PC-3 (cell line): Measurements from ENCODE around the gene ARAP3. TPM values are rescaled to one million over a fixed set of nuclear protein-coding genes. Genes with fewer than 3 reads are reported as not detected.

Experiments
- ATAC-seq: fragments of 200-7000 bp; cut with Tn5 transposase; 2 replicates; pipeline ENCODE4 v1.9.1; 2020; ENCODE audit warnings: mild to moderate bottlenecking, moderate library complexity
- BruUV-seq: library from RNA; stranded (reverse); fragments of 400-500 nt; replicated peaks from 2 replicates; lab custom pipeline; 2021; lab: Mats Ljungman, UMichigan
- CTCF ChIA-PET: fragments of 300-600 bp; sonication (Branson Sonifier 250); formaldehyde crosslinking; loops from one replicate; lab custom pipeline; 2022; ENCODE audit warnings: antibody characterized with exemption; lab: Charles Lee
- POLR2A ChIA-PET: fragments of 300-600 bp; sonication (Branson Sonifier 250); formaldehyde crosslinking; loops from one replicate; lab custom pipeline; 2022; ENCODE audit warnings: antibody characterized with exemption; ENCODE audit not compliant: unreplicated experiment; lab: Charles Lee
- DNase-seq: peaks from one replicate; pipeline ENCODE4 v3.0.0-alpha.2; 2015
- H2AFZ ChIP-seq: fragments of 300-600 bp; sonication (generic); 2 replicates; pipeline ENCODE4 v1.6.0; 2016; ENCODE audit warnings: antibody characterized with exemption, low read length
- H3F3A ChIP-seq: fragments of 300-600 bp; sonication (generic); one replicate; pipeline ENCODE4 v1.6.0; 2017; ENCODE audit warnings: antibody characterized with exemption, low read length, control low read depth, mild to moderate bottlenecking; ENCODE audit not compliant: unreplicated experiment
- H3K27ac ChIP-seq: fragments of 300-600 bp; sonication (generic); 2 replicates; pipeline ENCODE4 v1.5.1; 2016; ENCODE audit warnings: mild to moderate bottlenecking, low read length
- H3K27me3 ChIP-seq: fragments of 300-600 bp; sonication (generic); 2 replicates; pipeline ENCODE4 v1.6.1; 2016; ENCODE audit warnings: low read length, mixed read lengths
- H3K36me3 ChIP-seq: fragments of 300-600 bp; sonication (generic); 2 replicates; pipeline ENCODE4 v1.6.1; 2016; ENCODE audit warnings: low read depth, mixed run types, low read length, mixed read lengths
- H3K4me1 ChIP-seq: fragments of 300-600 bp; sonication (generic); 2 replicates; pipeline ENCODE4 v1.5.1; 2016; ENCODE audit warnings: low read length; ENCODE audit not compliant: insufficient read depth
- H3K4me2 ChIP-seq: fragments of 300-600 bp; sonication (generic); 2 replicates; pipeline ENCODE4 v1.6.0; 2016; ENCODE audit warnings: low read length
- H3K4me3 ChIP-seq: fragments of 300-600 bp; sonication (generic); 2 replicates; pipeline ENCODE4 v1.5.1; 2016; ENCODE audit warnings: mild to moderate bottlenecking, low read length, mixed read lengths
- H3K79me2 ChIP-seq: fragments of 300-600 bp; sonication (generic); 2 replicates; pipeline ENCODE4 v1.6.1; 2017; ENCODE audit warnings: low read length, mixed read lengths
- H3K9ac ChIP-seq: fragments of 300-600 bp; sonication (generic); 2 replicates; pipeline ENCODE4 v1.6.0; 2016; ENCODE audit warnings: mild to moderate bottlenecking, low read length
- H3K9me2 ChIP-seq: fragments of 300-600 bp; sonication (generic); replicated peaks from 2 replicates; pipeline ENCODE4 v1.6.1; 2016; ENCODE audit warnings: mixed run types, low read length, mixed read lengths
- H3K9me3 ChIP-seq: fragments of 300-600 bp; sonication (generic); 2 replicates; pipeline ENCODE4 v1.6.1; 2016; ENCODE audit warnings: low read length, mixed read lengths
- H4K20me1 ChIP-seq: fragments of 300-600 bp; sonication (generic); 2 replicates; pipeline ENCODE4 v1.6.1; 2016; ENCODE audit warnings: low read length, mixed read lengths
- EZH2 ChIP-seq: fragments of 300-600 bp; sonication (generic); IDR thresholded peaks from one replicate; pipeline ENCODE4 v1.6.1; 2017; ENCODE audit warnings: antibody characterized with exemption, mild to moderate bottlenecking, low read length; ENCODE audit not compliant: unreplicated experiment
- EZH2phosphoT487 ChIP-seq: fragments of 300-600 bp; sonication (generic); IDR thresholded peaks from 2 replicates; pipeline ENCODE4 v1.6.1; 2018; ENCODE audit warnings: mild to moderate bottlenecking, antibody characterized with exemption, low read length, borderline replicate concordance
- intact Hi-C: fragments of 100-400 bp; cut with micrococcal nuclease; formaldehyde crosslinking; loops from 2 replicates; pipeline ENCODE4 v1.9.0; 2023
- total RNA-seq: library from RNA; depleted of rRNA; stranded (reverse); fragments of >200 nt; gene quantifications from 2 replicates; pipeline ENCODE4 v1.2.3, GENCODE V29; 2014
- TF ChIP-seq, protein P1 (sequence below): fragments of 300-600 bp; sonication (generic); conservative IDR thresholded peaks from 2 replicates; pipeline ENCODE4 v1.5.1; 2017; ENCODE audit warnings: antibody characterized with exemption, low read depth, mild to moderate bottlenecking, low read length

Gene ARAP3
- total RNA-seq, 1 experiment from 2014 or later = 7.1 TPM

DNA sequence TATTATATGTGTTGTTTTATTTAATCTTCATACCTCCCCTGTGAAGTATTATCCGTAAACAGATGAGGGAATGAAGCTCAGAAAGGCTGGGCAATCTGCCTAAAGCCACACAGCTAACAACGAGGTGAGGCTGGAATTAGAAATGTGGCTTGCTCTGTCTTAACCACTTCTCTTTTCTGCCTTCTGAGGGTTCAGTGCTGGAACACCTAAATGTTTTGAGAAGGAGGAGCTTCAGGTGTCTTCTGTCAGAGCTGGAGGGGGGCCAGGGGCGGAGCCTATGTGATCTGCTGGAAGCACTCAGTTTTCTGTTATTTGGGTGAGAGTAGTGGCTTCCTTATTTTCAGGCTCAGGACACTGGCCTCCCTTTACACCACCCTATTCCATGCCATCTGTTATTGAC, 35.0 kb upstream of the ARAP3 start:
- Histone ChIP-seq H3K79me2 (no peaks in the 10 kb centered on the region), H3K4me1 (peaks cover 45% of the 10 kb centered on the region), H2AFZ (no peak overlapping the region), H4K20me1 (no peaks in the 10 kb centered on the region), H3K27ac (no peak overlapping the region), H3K4me2 (no peak overlapping the region), H3F3A (no peaks in the 10 kb centered on the region), H3K9ac (no peak overlapping the region), H3K27me3 (no peaks in the 10 kb centered on the region), H3K9me2 (no peaks in the 10 kb centered on the region), H3K4me3 (no peak overlapping the region), H3K36me3 (no peaks in the 10 kb centered on the region), H3K9me3 (no peaks in the 10 kb centered on the region)
- intact Hi-C loops = no loop called here
- ATAC-seq = no peak
- ChIA-PET CTCF (no interaction called here), POLR2A (no interaction called here)
- DNase-seq = no peak
- no TSS peak for BruUV-seq
- TF ChIP-seq EZH2 = no peak
- no peak for TF ChIP-seq EZH2phosphoT487
- TF ChIP-seq, protein P1, sequence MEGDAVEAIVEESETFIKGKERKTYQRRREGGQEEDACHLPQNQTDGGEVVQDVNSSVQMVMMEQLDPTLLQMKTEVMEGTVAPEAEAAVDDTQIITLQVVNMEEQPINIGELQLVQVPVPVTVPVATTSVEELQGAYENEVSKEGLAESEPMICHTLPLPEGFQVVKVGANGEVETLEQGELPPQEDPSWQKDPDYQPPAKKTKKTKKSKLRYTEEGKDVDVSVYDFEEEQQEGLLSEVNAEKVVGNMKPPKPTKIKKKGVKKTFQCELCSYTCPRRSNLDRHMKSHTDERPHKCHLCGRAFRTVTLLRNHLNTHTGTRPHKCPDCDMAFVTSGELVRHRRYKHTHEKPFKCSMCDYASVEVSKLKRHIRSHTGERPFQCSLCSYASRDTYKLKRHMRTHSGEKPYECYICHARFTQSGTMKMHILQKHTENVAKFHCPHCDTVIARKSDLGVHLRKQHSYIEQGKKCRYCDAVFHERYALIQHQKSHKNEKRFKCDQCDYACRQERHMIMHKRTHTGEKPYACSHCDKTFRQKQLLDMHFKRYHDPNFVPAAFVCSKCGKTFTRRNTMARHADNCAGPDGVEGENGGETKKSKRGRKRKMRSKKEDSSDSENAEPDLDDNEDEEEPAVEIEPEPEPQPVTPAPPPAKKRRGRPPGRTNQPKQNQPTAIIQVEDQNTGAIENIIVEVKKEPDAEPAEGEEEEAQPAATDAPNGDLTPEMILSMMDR = no peak

DNA sequence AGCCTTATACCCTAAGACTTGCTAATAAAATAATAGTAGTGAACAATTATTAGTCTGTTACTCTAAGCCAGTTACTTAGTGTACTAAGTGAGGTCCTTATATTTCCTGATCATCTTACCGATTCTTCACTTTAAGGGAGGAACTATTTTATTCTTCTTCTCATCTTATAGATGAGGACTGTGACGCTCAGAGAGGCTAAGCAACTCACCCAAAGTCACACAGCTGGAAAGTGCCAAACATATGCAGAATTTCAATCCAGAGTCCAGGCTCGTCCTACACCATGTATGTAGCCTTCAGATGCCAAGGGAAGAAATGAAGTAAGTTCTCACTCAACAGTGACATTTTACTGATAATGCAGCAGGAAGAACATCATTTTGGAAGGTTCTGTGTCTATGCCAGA, 34.4 kb upstream of the ARAP3 start:
- H3K9me2 ChIP-seq = no peaks in the 10 kb centered on the region
- H2AFZ ChIP-seq = no peak overlapping the region
- no peak overlapping the region for H3K9ac ChIP-seq
- CTCF ChIA-PET = no interaction called here
- H3K27ac ChIP-seq = no peak overlapping the region
- H3K9me3 ChIP-seq = no peaks in the 10 kb centered on the region
- ATAC-seq = no peak
- POLR2A ChIA-PET = no interaction called here
- no peaks in the 10 kb centered on the region for H4K20me1 ChIP-seq
- intact Hi-C loops = no loop called here
- DNase-seq = no peak
- H3F3A ChIP-seq = no peaks in the 10 kb centered on the region
- H3K4me1 ChIP-seq = peaks cover 50% of the 10 kb centered on the region
- no peak overlapping the region for H3K4me2 ChIP-seq
- BruUV-seq = no TSS peak
- TF ChIP-seq, protein P1 = no peak
- TF ChIP-seq EZH2phosphoT487 = no peak
- TF ChIP-seq EZH2 = no peak
- H3K27me3 ChIP-seq = no peaks in the 10 kb centered on the region
- no peaks in the 10 kb centered on the region for H3K36me3 ChIP-seq
- H3K4me3 ChIP-seq = no peak overlapping the region
- H3K79me2 ChIP-seq = no peaks in the 10 kb centered on the region

DNA sequence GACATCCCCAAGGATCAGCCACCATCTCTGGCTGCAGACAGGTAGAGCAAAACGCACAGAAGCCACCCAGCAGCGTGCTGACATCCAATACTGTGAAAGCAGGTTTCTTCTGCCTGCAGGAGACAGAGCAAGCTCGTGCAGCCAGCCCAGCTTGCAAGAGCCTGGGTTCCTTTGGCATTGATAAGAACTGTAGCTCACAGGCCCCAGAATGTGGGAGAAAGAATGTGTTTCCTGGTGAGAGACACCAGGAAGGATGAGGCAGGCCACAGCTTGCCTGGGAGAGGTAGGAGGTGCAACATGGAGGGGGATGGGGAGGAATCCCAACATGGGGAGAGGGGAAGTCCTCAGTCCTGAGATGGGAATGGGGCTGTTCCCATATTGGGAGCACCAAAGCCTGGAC, 34.0 kb upstream of the ARAP3 start:
- H3K9me3 ChIP-seq = no peaks in the 10 kb centered on the region
- H3K27ac ChIP-seq = peak overlapping the region; percentile 94
- H3K9me2 ChIP-seq = no peaks in the 10 kb centered on the region
- H3K4me1 ChIP-seq = peaks cover 54% of the 10 kb centered on the region
- BruUV-seq = no TSS peak
- intact Hi-C loops = no loop called here
- H4K20me1 ChIP-seq = no peaks in the 10 kb centered on the region
- no peak for ATAC-seq
- H3K79me2 ChIP-seq = no peaks in the 10 kb centered on the region
- no peaks in the 10 kb centered on the region for H3K27me3 ChIP-seq
- H3K9ac ChIP-seq = no peak overlapping the region
- peak; percentile 18 for DNase-seq
- ChIA-PET CTCF (no interaction called here), POLR2A (no interaction called here)
- no peak overlapping the region for H3K4me3 ChIP-seq
- H2AFZ ChIP-seq = no peak overlapping the region
- no peaks in the 10 kb centered on the region for H3K36me3 ChIP-seq
- peak overlapping the region; percentile 34; the same call in 1 of the 2 replicates for H3K4me2 ChIP-seq
- TF ChIP-seq, protein P1 = no peak
- TF ChIP-seq EZH2 = no peak
- no peak for TF ChIP-seq EZH2phosphoT487
- H3F3A ChIP-seq = no peaks in the 10 kb centered on the region
